Panc1 (cell line): Measurements from ENCODE around the gene SMIM15. TPM values are rescaled to one million over a fixed set of nuclear protein-coding genes. Genes with fewer than 3 reads are reported as not detected.

ENCODE experiments used
- ATAC-seq: fragments of 200-7000 bp; cut with Tn5 transposase; 2 replicates; pipeline ENCODE4 v1.9.1; 2020; ENCODE audit warnings: mild to moderate bottlenecking, moderate library complexity
- BruUV-seq: library from RNA; stranded (reverse); fragments of 400-500 nt; replicated peaks from 2 replicates; lab custom pipeline; 2021; lab: Mats Ljungman, UMichigan
- CTCF ChIA-PET: fragments of 300-600 bp; sonication (Branson Sonifier 250); formaldehyde crosslinking; loops from one replicate; lab custom pipeline; 2022; ENCODE audit warnings: antibody characterized with exemption; lab: Charles Lee
- POLR2A ChIA-PET: fragments of 300-600 bp; sonication (Branson Sonifier 250); formaldehyde crosslinking; loops from one replicate; lab custom pipeline; 2022; ENCODE audit warnings: antibody characterized with exemption; lab: Charles Lee
- DNase-seq: peaks from one replicate; pipeline ENCODE4 v3.0.0-alpha.2; 2010; ENCODE audit warnings: low read depth, low spot score
- H3K27ac ChIP-seq: 2 replicates; pipeline ENCODE4 v1.5.1; 2011; ENCODE audit warnings: mild to moderate bottlenecking, low read length, inconsistent platforms
- H3K27me3 ChIP-seq: fragments of 200-500 bp; sonication (Bioruptor generic); 2 replicates; pipeline ENCODE4 v1.6.0; 2014; ENCODE audit warnings: low read length, inconsistent platforms; ENCODE audit not compliant: control insufficient read depth, insufficient read depth
- H3K36me3 ChIP-seq: fragments of 200-500 bp; sonication (Bioruptor generic); 2 replicates; pipeline ENCODE4 v1.5.1; 2014; ENCODE audit warnings: inconsistent platforms, mild to moderate bottlenecking, low read length, moderate library complexity; ENCODE audit not compliant: control insufficient read depth, insufficient read depth
- H3K4me1 ChIP-seq: 2 replicates; pipeline ENCODE4 v1.5.1; 2011; ENCODE audit warnings: inconsistent platforms, mild to moderate bottlenecking, low read length, moderate library complexity; ENCODE audit not compliant: control insufficient read depth, insufficient read depth
- H3K4me3 ChIP-seq, 2 experiments: 2 replicates each; pipeline ENCODE4 v1.5.1; 2011 to 2012; ENCODE audit warnings: low read depth in 2 of 2, low read length in 2 of 2, mild to moderate bottlenecking in 2 of 2, inconsistent platforms in 1 of 2, moderate library complexity in 1 of 2
- H3K9me3 ChIP-seq: fragments of 200-500 bp; sonication (Bioruptor generic); 2 replicates; pipeline ENCODE4 v1.5.1; 2014; ENCODE audit warnings: low read depth, mild to moderate bottlenecking, inconsistent platforms, low read length, moderate library complexity; ENCODE audit not compliant: control insufficient read depth, insufficient read depth
- CTCF ChIP-seq: fragments of 450-650 bp; IDR thresholded peaks from 2 replicates; pipeline ENCODE4 v1.5.1; 2017; ENCODE audit warnings: mild to moderate bottlenecking
- POLR2AphosphoS5 ChIP-seq: IDR thresholded peaks from 2 replicates; pipeline ENCODE4 v1.6.1; 2012; ENCODE audit warnings: mild to moderate bottlenecking, low read depth, low read length, moderate library complexity
- SIN3A ChIP-seq: IDR thresholded peaks from 2 replicates; pipeline ENCODE4 v1.6.1; 2012; ENCODE audit warnings: low read depth, mild to moderate bottlenecking, low read length, moderate library complexity, borderline replicate concordance; ENCODE audit not compliant: insufficient read depth
- TCF7L2 ChIP-seq: IDR thresholded peaks from 2 replicates; pipeline ENCODE4 v1.6.1; 2011; ENCODE audit warnings: mild to moderate bottlenecking, low read depth, low read length, inconsistent platforms
- in situ Hi-C: cut with HindIII; loops from 2 replicates; pipeline ENCODE4 v1.10.0; 2016; ENCODE audit warnings: low sequenced_read_pairs, low pct_unique_long_range_greater_than_20kb
- intact Hi-C: fragments of 100-400 bp; cut with micrococcal nuclease; formaldehyde crosslinking; loops from one replicate; pipeline ENCODE4 v1.10.0; 2022; ENCODE audit not compliant: unreplicated experiment
- total RNA-seq: library from RNA; stranded (reverse); gene quantifications from one replicate; pipeline ENCODE4 v1.2.1, GENCODE V29; 2021; ENCODE audit not compliant: unreplicated experiment
- TF ChIP-seq, protein P1 (sequence below), 2 experiments: IDR thresholded peaks; 2 replicates each; pipeline ENCODE4 v1.6.1; 2011 to 2012; ENCODE audit warnings: low read depth in 2 of 2, control low read depth in 1 of 2, low read length in 1 of 2, mild to moderate bottlenecking in 1 of 2, moderate library complexity in 1 of 2; ENCODE audit not compliant: insufficient read depth in 1 of 2

The SMIM15 gene
- total RNA-seq, 1 experiment from 2014 or later = 77.5 TPM

DNA sequence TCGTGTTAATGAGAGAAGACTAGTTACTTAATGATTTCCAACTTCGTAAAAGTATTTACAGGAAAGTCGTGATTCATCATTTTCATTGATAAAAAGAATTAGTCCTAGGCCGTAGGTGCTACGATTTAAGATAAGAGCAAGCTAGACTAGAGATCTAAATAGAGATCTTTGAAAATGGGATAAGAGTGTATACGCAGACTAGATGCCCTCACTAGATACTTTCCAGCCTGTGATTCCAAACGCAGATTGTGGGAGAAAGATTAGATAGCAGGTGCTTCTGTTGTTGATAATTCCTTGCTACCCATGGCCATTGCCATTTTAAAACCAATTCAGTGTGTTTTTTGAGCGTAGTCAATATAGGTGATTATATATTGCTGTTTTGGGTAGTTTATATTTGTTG is 6.7 kb upstream of the SMIM15 start:
- H3K36me3 ChIP-seq = no peaks in the 10 kb centered on the region
- no peaks in the 10 kb centered on the region for H3K27me3 ChIP-seq
- no peak overlapping the region for H3K27ac ChIP-seq
- BruUV-seq = no TSS peak
- TF ChIP-seq SIN3A (no peak), CTCF (no peak)
- intact Hi-C loops (loop anchor here (10.0 kb wide), 1 partner anchor 486 kb away; no protein-coding TSS in a partner anchor), in situ Hi-C loops (no loop called here)
- ATAC-seq (no peak), DNase-seq (no peak)
- POLR2A ChIA-PET = no interaction called here
- H3K9me3 ChIP-seq = no peaks in the 10 kb centered on the region
- H3K4me1 ChIP-seq = peaks cover 4% of the 10 kb centered on the region
- CTCF ChIA-PET = no interaction called here
- H3K4me3 ChIP-seq = no peak overlapping the region

DNA sequence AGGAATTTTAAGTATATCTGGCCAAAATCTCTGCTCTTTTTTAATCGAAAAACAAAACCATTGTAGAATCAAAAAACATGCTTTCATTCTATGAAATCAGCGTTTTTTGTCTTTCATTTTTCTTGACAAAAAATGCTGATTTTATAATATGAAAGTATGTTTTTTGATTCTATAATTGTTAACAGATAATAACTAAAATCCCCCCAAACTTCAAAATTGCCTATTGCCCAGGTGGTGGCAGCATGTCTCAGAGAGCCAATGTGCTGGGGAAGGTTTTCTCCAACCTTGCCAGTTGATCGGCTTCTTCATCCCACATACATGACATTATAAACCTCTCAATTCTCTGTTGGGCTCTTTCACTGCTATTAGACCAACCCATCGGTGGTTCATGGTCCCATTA is 5.1 kb upstream of the SMIM15 start:
- Histone ChIP-seq H3K27me3 (no peaks in the 10 kb centered on the region), H3K9me3 (no peaks in the 10 kb centered on the region), H3K36me3 (peaks cover 5% of the 10 kb centered on the region; the same call in 1 of the 2 replicates), H3K4me3 (no peak overlapping the region), H3K27ac (no peak overlapping the region), H3K4me1 (peaks cover 14% of the 10 kb centered on the region)
- TF ChIP-seq CTCF = peak; percentile 72
- no peak for TF ChIP-seq POLR2AphosphoS5
- ChIA-PET CTCF (no interaction called here), POLR2A (no interaction called here)
- intact Hi-C loops = loop anchor here (2.0 to 10.0 kb wide), 2 partner anchors 163 to 487 kb away; no protein-coding TSS in a partner anchor
- ATAC-seq = no peak
- DNase-seq = no peak
- no TSS peak for BruUV-seq
- in situ Hi-C loops = no loop called here

DNA sequence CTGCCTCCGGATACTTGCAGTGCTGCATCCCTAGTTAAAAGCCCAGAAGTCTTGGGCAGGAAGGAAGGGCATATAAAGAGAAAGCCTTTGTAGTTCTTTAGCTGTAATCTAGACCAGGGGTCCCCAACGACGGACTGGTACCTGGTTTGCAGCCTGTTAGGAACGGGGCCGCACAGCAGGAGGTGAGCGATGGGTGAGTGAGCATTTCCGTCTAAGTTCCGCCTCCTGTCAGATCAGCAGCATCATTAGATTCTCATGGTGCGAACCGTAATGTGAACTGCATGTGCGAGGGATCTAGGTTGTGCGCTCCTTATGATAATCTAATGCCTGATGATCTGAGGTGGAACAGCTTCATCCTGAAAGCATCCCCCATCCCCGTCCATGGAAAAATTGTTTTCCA is 1.6 kb upstream of the SMIM15 start:
- ChIA-PET CTCF (no interaction called here), POLR2A (interaction anchor here (0.6 to 1.5 kb wide), 3 partner anchors 13 to 658 kb away, joined by 4 to 7 read pairs (median 5); partner anchors contain the start of gene ZSWIM6)
- Histone ChIP-seq H3K27ac (peak overlapping the region; percentile 97), H3K36me3 (peaks cover 35% of the 10 kb centered on the region), H3K9me3 (no peaks in the 10 kb centered on the region), H3K4me3 (peak overlapping the region; percentile 96; a peak in 3 of 4 replicates), H3K4me1 (peaks cover 30% of the 10 kb centered on the region), H3K27me3 (no peaks in the 10 kb centered on the region)
- in situ Hi-C loops (no loop called here), intact Hi-C loops (loop anchor here (10.0 kb wide), 1 partner anchor 491 kb away; no protein-coding TSS in a partner anchor)
- TF ChIP-seq CTCF = no peak
- no peak for TF ChIP-seq TCF7L2
- TF ChIP-seq, protein P1, sequence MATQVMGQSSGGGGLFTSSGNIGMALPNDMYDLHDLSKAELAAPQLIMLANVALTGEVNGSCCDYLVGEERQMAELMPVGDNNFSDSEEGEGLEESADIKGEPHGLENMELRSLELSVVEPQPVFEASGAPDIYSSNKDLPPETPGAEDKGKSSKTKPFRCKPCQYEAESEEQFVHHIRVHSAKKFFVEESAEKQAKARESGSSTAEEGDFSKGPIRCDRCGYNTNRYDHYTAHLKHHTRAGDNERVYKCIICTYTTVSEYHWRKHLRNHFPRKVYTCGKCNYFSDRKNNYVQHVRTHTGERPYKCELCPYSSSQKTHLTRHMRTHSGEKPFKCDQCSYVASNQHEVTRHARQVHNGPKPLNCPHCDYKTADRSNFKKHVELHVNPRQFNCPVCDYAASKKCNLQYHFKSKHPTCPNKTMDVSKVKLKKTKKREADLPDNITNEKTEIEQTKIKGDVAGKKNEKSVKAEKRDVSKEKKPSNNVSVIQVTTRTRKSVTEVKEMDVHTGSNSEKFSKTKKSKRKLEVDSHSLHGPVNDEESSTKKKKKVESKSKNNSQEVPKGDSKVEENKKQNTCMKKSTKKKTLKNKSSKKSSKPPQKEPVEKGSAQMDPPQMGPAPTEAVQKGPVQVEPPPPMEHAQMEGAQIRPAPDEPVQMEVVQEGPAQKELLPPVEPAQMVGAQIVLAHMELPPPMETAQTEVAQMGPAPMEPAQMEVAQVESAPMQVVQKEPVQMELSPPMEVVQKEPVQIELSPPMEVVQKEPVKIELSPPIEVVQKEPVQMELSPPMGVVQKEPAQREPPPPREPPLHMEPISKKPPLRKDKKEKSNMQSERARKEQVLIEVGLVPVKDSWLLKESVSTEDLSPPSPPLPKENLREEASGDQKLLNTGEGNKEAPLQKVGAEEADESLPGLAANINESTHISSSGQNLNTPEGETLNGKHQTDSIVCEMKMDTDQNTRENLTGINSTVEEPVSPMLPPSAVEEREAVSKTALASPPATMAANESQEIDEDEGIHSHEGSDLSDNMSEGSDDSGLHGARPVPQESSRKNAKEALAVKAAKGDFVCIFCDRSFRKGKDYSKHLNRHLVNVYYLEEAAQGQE (IDR thresholded peaks at IDR 0.05; ENCODE audit: insufficient read depth in 1 of 2, low read depth in 2 of 2, low read length in 1 of 2) = no peak
- ATAC-seq (no peak), DNase-seq (no peak)
- no TSS peak for BruUV-seq
